SK-N-SH treated with all-trans-retinoic acid at 6 μM for 48 hours (cell line): ENCODE data around the gene PKM.

Experiments
- ARNTL ChIP-seq: fragments of 450-650 bp; formaldehyde crosslinking; IDR thresholded peaks from 2 replicates; pipeline ENCODE4 v1.5.0; 2020; ENCODE audit warnings: low read depth, mild to moderate bottlenecking, moderate library complexity, borderline replicate concordance
- BACH2 ChIP-seq: fragments of 250-450 bp; sonication (Bioruptor Pico); IDR thresholded peaks from 2 replicates; pipeline ENCODE4 v1.9.0; 2021; ENCODE audit warnings: mild to moderate bottlenecking, borderline replicate concordance
- CSDC2 ChIP-seq: fragments of 250-450 bp; sonication (Bioruptor Pico); IDR thresholded peaks from 2 replicates; pipeline ENCODE4 v1.5.0; 2020; ENCODE audit warnings: mild to moderate bottlenecking, moderate library complexity
- OSR1 ChIP-seq: fragments of 250-450 bp; sonication (Bioruptor Pico); IDR thresholded peaks from 2 replicates; pipeline ENCODE4 v1.8.0; 2022; ENCODE audit warnings: moderate library complexity, mild to moderate bottlenecking, inconsistent platforms
- RARB ChIP-seq: fragments of 250-450 bp; sonication (Bioruptor Pico); IDR thresholded peaks from 2 replicates; pipeline ENCODE4 v1.8.0; 2021; ENCODE audit warnings: mild to moderate bottlenecking, moderate library complexity
- TCF4 ChIP-seq: fragments of 250-450 bp; sonication (Bioruptor Pico); IDR thresholded peaks from 2 replicates; pipeline ENCODE4 v1.8.0; 2021; ENCODE audit warnings: mild to moderate bottlenecking, moderate library complexity, borderline replicate concordance
- TOX ChIP-seq: fragments of 250-450 bp; sonication (Bioruptor Pico); IDR thresholded peaks from 2 replicates; pipeline ENCODE4 v1.8.0; 2021; ENCODE audit warnings: mild to moderate bottlenecking, moderate library complexity, borderline replicate concordance
- ZFP3 ChIP-seq: fragments of 250-450 bp; sonication (Bioruptor Pico); IDR thresholded peaks from 2 replicates; pipeline ENCODE4 v1.5.0; 2020; ENCODE audit warnings: mild to moderate bottlenecking, moderate library complexity
- ZFP30 ChIP-seq: fragments of 450-650 bp; formaldehyde crosslinking; IDR thresholded peaks from 2 replicates; pipeline ENCODE4 v1.5.0; 2022; ENCODE audit warnings: mild to moderate bottlenecking, moderate library complexity
- ZNF70 ChIP-seq: fragments of 450-650 bp; formaldehyde crosslinking; IDR thresholded peaks from 2 replicates; pipeline ENCODE4 v1.5.0; 2020; ENCODE audit warnings: mild to moderate bottlenecking, moderate library complexity
- ZNF8 ChIP-seq: fragments of 450-650 bp; formaldehyde crosslinking; IDR thresholded peaks from 2 replicates; pipeline ENCODE4 v1.5.0; 2020; ENCODE audit warnings: mild to moderate bottlenecking, moderate library complexity
- TF ChIP-seq, protein P1 (sequence below): fragments of 250-450 bp; sonication (Bioruptor Pico); IDR thresholded peaks from 2 replicates; pipeline ENCODE4 v1.8.0; 2020; ENCODE audit warnings: mild to moderate bottlenecking, moderate library complexity, borderline replicate concordance
- TF ChIP-seq, protein P2 (sequence below): fragments of 250-450 bp; sonication (Bioruptor Pico); IDR thresholded peaks from 2 replicates; pipeline ENCODE4 v1.5.1; 2020; ENCODE audit warnings: low read depth, mild to moderate bottlenecking, moderate library complexity
- TF ChIP-seq, protein P3 (sequence below): fragments of 250-450 bp; sonication (Bioruptor Pico); IDR thresholded peaks from 2 replicates; pipeline ENCODE4 v1.8.0; 2021; ENCODE audit warnings: low read depth, mild to moderate bottlenecking, moderate library complexity, borderline replicate concordance

DNA sequence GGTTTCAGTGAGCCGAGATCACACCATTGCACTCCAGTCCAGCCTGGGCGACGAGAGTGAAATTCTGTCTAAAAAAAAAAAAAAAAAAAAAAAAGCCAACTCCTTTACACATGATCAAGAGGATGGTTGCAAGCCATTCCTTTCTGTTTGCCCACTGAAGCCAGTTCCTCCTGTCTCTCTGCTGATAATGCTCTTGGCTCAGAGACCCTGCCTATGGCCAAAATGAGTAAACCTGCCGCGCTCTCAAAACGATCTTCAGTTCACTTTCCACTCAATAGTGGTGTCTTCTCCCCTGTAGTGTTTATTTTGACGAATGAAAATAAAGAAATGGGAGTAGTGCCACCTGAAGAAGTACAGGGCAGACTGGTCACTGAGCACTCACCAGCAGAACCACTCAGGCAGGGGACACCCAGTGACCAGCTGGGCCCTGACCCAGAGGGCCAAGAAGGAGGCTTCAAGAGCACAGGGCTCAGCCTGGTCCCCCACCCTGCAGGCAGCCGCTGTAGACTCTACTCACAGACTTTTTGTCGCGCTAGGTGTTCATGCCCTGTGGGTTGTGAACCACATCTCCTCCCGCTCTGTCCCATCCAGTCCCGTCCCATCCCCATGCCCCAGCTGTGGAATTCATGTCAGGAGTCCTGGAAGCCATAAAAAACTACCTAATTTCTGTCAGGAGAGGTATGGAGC, 57.0 kb downstream of the PKM start:
- TF ChIP-seq OSR1 (CRISPR knock-in tag) (no peak), TOX (CRISPR knock-in tag) (no peak), ZFP3 (no peak), BACH2 (no peak), ZNF8 (CRISPR knock-in tag) (no peak), ZFP30 (CRISPR knock-in tag) (no peak), ARNTL (CRISPR knock-in tag) (no peak), ZNF70 (CRISPR knock-in tag) (no peak), TCF4 (CRISPR knock-in tag) (no peak), RARB (no peak), CSDC2 (CRISPR knock-in tag) (no peak)
- TF ChIP-seq, protein P1, sequence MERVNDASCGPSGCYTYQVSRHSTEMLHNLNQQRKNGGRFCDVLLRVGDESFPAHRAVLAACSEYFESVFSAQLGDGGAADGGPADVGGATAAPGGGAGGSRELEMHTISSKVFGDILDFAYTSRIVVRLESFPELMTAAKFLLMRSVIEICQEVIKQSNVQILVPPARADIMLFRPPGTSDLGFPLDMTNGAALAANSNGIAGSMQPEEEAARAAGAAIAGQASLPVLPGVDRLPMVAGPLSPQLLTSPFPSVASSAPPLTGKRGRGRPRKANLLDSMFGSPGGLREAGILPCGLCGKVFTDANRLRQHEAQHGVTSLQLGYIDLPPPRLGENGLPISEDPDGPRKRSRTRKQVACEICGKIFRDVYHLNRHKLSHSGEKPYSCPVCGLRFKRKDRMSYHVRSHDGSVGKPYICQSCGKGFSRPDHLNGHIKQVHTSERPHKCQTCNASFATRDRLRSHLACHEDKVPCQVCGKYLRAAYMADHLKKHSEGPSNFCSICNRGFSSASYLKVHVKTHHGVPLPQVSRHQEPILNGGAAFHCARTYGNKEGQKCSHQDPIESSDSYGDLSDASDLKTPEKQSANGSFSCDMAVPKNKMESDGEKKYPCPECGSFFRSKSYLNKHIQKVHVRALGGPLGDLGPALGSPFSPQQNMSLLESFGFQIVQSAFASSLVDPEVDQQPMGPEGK = no peak
- TF ChIP-seq, protein P2, sequence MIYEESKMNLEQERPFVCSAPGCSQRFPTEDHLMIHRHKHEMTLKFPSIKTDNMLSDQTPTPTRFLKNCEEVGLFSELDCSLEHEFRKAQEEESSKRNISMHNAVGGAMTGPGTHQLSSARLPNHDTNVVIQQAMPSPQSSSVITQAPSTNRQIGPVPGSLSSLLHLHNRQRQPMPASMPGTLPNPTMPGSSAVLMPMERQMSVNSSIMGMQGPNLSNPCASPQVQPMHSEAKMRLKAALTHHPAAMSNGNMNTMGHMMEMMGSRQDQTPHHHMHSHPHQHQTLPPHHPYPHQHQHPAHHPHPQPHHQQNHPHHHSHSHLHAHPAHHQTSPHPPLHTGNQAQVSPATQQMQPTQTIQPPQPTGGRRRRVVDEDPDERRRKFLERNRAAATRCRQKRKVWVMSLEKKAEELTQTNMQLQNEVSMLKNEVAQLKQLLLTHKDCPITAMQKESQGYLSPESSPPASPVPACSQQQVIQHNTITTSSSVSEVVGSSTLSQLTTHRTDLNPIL = no peak
- TF ChIP-seq, protein P3, sequence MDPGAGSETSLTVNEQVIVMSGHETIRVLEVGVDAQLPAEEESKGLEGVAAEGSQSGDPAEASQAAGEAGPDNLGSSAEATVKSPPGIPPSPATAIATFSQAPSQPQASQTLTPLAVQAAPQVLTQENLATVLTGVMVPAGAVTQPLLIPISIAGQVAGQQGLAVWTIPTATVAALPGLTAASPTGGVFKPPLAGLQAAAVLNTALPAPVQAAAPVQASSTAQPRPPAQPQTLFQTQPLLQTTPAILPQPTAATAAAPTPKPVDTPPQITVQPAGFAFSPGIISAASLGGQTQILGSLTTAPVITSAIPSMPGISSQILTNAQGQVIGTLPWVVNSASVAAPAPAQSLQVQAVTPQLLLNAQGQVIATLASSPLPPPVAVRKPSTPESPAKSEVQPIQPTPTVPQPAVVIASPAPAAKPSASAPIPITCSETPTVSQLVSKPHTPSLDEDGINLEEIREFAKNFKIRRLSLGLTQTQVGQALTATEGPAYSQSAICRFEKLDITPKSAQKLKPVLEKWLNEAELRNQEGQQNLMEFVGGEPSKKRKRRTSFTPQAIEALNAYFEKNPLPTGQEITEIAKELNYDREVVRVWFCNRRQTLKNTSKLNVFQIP (CRISPR knock-in tag) = no peak
